ENCODE measurements around the gene RARG. TPM values are rescaled to one million over a fixed set of nuclear protein-coding genes. Genes with fewer than 3 reads are reported as not detected.

RARG gene
- total and polyA plus RNA-seq, 11 donors: 6.4 to 22.5 (median 14.4) TPM

DNA sequence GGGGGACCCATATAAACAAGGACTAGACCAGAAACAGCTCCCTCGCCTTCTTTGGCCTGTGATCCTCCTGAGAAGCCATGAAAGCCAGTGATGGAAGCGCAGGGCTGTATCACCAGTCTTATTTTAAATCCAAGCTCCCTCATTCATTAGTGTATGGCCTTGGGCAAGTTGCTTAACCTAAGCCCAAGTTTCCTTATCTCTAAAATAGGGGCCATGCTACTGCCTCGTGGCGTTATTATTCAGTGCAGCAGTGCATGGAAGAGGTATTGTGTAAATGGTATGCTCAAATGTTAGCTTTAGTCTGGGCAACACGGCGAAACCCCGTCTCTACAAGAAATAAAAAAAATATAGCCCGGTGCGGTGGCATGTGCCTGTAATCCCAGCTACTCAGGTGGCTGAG is 46.0 kb upstream of the RARG start:
- Histone ChIP-seq H3K27ac (no peak overlapping the region), H3K27me3 (no peaks in the 10 kb centered on the region), H3K4me1 (no peaks in the 10 kb centered on the region), H3K9me3 (no peaks in the 10 kb centered on the region), H3K4me3 (no peak overlapping the region), H3K36me3 (peaks cover 0 to 26% (median 0%) of the 10 kb centered on the region in 9 donors)
- TF ChIP-seq, protein P1, sequence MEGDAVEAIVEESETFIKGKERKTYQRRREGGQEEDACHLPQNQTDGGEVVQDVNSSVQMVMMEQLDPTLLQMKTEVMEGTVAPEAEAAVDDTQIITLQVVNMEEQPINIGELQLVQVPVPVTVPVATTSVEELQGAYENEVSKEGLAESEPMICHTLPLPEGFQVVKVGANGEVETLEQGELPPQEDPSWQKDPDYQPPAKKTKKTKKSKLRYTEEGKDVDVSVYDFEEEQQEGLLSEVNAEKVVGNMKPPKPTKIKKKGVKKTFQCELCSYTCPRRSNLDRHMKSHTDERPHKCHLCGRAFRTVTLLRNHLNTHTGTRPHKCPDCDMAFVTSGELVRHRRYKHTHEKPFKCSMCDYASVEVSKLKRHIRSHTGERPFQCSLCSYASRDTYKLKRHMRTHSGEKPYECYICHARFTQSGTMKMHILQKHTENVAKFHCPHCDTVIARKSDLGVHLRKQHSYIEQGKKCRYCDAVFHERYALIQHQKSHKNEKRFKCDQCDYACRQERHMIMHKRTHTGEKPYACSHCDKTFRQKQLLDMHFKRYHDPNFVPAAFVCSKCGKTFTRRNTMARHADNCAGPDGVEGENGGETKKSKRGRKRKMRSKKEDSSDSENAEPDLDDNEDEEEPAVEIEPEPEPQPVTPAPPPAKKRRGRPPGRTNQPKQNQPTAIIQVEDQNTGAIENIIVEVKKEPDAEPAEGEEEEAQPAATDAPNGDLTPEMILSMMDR (IDR thresholded peaks at IDR 0.05): no peak
- TF ChIP-seq POLR2A (IDR thresholded peaks at IDR 0.05): no peak
- ATAC-seq: no peak
- DNase-seq: no peak
- 94 to 98% (median 95%) methylated on average over 9 of the region's 9 CpGs for WGBS, 4 donors
- intact Hi-C loops (cut with DNase I): no loop called here

DNA sequence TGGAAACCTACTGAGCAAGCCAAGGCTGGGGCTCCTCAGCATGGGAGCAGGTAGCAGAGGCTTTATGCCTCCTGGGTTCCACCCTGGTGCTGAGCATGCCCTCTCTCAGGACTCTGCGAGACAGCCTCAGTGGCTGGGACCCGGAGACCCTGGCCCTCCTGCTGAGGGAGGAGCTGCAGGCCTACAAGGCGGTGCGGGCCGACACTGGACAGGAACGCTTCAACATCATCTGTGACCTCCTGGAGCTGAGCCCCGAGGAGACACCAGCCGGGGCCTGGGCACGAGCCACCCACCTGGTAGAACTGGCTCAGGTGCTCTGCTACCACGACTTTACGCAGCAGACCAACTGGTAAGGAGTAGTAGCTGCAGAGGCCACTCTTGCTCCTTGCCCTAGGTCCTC is 44.5 kb upstream of the RARG start:
- WGBS, 4 donors: 96 to 100% (median 99%) methylated on average over 3 to 11 of the region's 11 CpGs
- H3K27ac ChIP-seq: no peak overlapping the region
- no peak overlapping the region for H3K4me3 ChIP-seq
- intact Hi-C loops (cut with DNase I): no loop called here
- H3K36me3 ChIP-seq: peaks cover 0 to 13% (median 0%) of the 10 kb centered on the region in 9 donors
- no peaks in the 10 kb centered on the region for H3K4me1 ChIP-seq
- TF ChIP-seq POLR2A (IDR thresholded peaks at IDR 0.05): no peak
- TF ChIP-seq, protein P1 (IDR thresholded peaks at IDR 0.05): no peak
- DNase-seq: no peak
- no peak for ATAC-seq
- no peaks in the 10 kb centered on the region for H3K9me3 ChIP-seq
- H3K27me3 ChIP-seq: no peaks in the 10 kb centered on the region

DNA sequence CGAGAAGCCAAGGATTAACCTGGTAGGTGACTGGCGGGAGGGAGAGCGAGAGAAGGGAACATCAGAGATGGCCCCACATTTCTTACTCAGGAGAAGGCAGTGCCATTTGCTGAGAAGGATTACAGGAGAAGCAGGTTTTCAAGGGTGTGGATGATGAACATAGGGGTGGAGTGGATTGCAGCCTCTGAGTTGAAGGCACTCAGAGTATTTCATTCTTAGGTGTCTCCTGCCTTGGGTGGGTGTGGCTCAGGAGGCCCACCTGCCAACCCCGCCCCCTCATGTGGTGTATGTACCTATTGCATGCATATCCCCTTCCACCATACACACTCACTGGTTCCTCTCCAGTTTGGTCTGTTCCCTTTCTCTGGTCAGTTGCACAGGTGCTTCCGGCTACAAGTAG is 42.4 kb upstream of the RARG start:
- H3K36me3 ChIP-seq: peaks cover 0 to 4% (median 0%) of the 10 kb centered on the region in 9 donors
- no peak overlapping the region for H3K4me3 ChIP-seq
- H3K27ac ChIP-seq: no peak overlapping the region
- TF ChIP-seq, protein P1 (IDR thresholded peaks at IDR 0.05): no peak
- no peak for TF ChIP-seq POLR2A (IDR thresholded peaks at IDR 0.05)
- DNase-seq (no peak), ATAC-seq (no peak)
- intact Hi-C loops (cut with DNase I): no loop called here
- no peaks in the 10 kb centered on the region for H3K27me3 ChIP-seq
- whole genome bisulfite sequencing, 4 donors: 95 to 99% (median 96%) methylated on average over 5 of the region's 5 CpGs
- no peaks in the 10 kb centered on the region for H3K9me3 ChIP-seq
- peaks cover 0 to 2% (median 0%) of the 10 kb centered on the region in 12 donors for H3K4me1 ChIP-seq

DNA sequence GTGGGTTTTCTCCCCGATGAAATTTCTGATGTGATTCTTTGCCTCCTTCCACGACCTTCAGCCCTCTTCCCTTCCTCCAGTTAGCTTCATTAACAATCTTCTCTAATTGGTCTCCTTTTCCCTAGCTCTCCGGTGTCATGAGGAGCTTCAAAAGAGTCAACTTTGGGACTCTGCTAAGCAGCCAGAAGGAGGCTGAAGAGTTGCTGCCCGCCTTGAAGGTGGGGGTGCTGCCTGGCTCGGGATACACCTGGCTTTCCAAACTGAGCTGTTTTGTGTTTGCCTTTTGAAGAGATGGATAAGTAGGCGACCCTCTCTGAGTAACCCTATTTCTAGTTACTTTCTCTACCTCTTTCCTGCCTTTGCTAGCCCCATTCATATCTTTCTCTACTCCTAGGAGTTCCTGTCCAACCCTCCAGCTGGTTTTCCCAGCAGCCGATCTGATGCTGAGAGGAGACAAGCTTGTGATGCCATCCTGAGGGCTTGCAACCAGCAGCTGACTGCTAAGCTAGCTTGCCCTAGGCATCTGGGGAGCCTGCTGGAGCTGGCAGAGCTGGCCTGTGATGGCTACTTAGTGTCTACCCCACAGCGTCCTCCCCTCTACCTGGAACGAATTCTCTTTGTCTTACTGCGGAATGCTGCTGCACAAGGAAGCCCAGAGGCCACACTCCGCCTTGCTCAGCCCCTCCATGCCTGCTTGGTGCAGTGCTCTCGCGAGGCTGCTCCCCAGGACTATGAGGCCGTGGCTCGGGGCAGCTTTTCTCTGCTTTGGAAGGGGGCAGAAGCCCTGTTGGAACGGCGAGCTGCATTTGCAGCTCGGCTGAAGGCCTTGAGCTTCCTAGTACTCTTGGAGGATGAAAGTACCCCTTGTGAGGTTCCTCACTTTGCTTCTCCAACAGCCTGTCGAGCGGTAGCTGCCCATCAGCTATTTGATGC is 36.9 kb upstream of the RARG start:
- peak overlapping the region in 2 of 12 donors; percentile 63 to 79 for H3K27ac ChIP-seq
- 44 to 59% (median 57%) methylated on average over 15 to 20 of the region's 20 CpGs for WGBS, 4 donors
- H3K9me3 ChIP-seq: no peaks in the 10 kb centered on the region
- no peak for ATAC-seq
- no peaks in the 10 kb centered on the region for H3K36me3 ChIP-seq
- intact Hi-C loops (cut with DNase I): loop anchor here in 4 of 10 donors (5.0 kb wide), 2 partner anchors 47 to 57 kb away; no protein-coding TSS in a partner anchor
- H3K27me3 ChIP-seq: no peaks in the 10 kb centered on the region
- no peak for DNase-seq
- peak overlapping the region in 11 of 12 donors; percentile 33 to 80 (median 68) for H3K4me3 ChIP-seq
- H3K4me1 ChIP-seq: peaks cover 0 to 23% (median 4%) of the 10 kb centered on the region in 12 donors
- no peak for TF ChIP-seq POLR2A (IDR thresholded peaks at IDR 0.05)
- TF ChIP-seq, protein P1 (IDR thresholded peaks at IDR 0.05): no peak

Data from heart left ventricle (tissue), 16 donors.